Measurements from ENCODE around the gene ENOX2.

ENOX2 gene

DNA sequence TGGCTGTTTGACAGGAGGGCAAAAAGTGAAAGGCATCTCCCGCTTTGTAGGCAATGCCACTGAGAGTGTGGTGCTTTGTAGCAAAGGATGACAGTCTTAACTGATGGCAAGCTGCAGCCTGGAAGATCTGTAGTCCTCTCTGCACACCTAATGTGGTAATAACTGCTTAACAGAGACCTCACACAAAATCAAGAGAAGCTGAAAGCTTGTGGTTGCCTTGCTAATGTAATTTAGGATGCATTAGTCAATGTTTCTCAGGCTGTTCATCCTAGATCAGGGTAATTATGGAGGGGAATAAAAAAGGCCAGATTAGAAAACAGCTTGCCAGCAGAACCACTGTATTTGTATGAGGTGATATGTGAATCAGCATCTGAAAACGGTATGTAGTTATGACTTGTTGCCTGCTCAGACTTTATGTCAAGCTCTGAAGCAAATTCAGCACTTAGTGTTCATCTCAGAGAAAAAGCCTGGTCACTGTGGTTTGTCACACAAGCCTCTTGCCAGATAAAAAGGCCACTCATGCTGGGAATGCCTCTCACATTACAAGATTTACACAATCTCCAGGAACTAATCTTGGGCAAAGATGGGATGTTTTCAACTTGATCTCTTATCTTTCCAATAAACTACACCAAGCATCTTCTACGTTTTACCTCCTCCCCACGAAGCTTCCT, 130.8 kb downstream of the ENOX2 start:
- Histone ChIP-seq H3K36me3 (ENCODE audit: control insufficient read depth, insufficient read depth, low read length) (no peaks in the 10 kb centered on the region), H3K4me1 (ENCODE audit: control insufficient read depth, insufficient read depth, low read length) (no peaks in the 10 kb centered on the region), H3K27me3 (ENCODE audit: control insufficient read depth, insufficient read depth, low read length, poor library complexity, severe bottlenecking) (no peaks in the 10 kb centered on the region), H3K9me3 (ENCODE audit: control insufficient read depth, low read length) (no peaks in the 10 kb centered on the region), H3K27ac (ENCODE audit: insufficient read depth, low read depth, low read length, poor library complexity, severe bottlenecking) (no peak overlapping the region), H3K4me3 (ENCODE audit: insufficient read depth, low read depth, low read length) (no peak overlapping the region)
- 79 to 83% methylated on average over 4 of the region's 4 CpGs for WGBS, 2 experiments

DNA sequence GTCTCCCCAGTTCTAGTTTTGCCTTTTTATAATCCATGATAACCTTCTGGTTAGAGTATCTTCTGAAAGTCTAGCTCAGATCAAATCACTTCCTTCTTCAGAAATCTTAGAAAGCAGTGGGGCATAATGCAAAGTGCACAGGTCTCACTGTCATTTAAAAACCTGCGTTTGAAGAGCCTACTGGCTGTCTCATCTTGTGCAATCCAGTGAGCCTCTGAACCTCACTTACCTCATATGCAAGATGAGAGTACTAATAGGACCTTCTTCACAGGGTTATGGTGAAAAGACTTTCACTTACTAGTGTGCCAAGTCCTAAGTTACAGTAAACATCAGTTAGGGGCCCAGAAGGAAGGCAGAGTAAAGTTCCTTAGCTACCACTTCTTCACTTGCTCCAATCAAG, 131.4 kb downstream of the ENOX2 start:
- 77 to 83% methylated on average over 1 of the region's 1 CpG for WGBS, 2 experiments
- H3K4me3 ChIP-seq (ENCODE audit: insufficient read depth, low read depth, low read length) = no peak overlapping the region
- H3K4me1 ChIP-seq (ENCODE audit: control insufficient read depth, insufficient read depth, low read length) = no peaks in the 10 kb centered on the region
- H3K36me3 ChIP-seq (ENCODE audit: control insufficient read depth, insufficient read depth, low read length) = no peaks in the 10 kb centered on the region
- H3K9me3 ChIP-seq (ENCODE audit: control insufficient read depth, low read length) = no peaks in the 10 kb centered on the region
- no peak overlapping the region for H3K27ac ChIP-seq (ENCODE audit: insufficient read depth, low read depth, low read length, poor library complexity, severe bottlenecking)
- no peaks in the 10 kb centered on the region for H3K27me3 ChIP-seq (ENCODE audit: control insufficient read depth, insufficient read depth, low read length, poor library complexity, severe bottlenecking)

DNA sequence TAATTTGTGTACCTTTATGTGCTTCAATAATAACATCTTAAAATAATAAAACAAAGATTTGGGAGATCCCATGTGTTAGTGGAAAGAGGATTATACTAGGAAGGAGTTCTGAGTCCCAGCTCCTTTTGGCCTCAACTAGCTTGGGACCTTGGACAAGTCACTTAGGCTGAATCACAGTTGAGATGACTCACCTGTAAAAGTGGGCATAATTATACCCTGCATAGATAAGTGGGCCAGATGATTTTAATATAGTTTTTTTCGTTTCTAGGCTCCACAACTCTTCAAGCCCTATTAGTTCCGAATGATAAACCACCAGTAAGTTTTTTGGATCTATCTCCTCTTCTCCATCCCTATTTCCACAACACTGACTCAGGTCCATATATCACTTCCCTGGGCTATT, 131.8 kb downstream of the ENOX2 start:
- WGBS, 2 experiments = 93 to 97% methylated on average over 2 of the region's 2 CpGs
- no peak overlapping the region for H3K27ac ChIP-seq (ENCODE audit: insufficient read depth, low read depth, low read length, poor library complexity, severe bottlenecking)
- H3K36me3 ChIP-seq (ENCODE audit: control insufficient read depth, insufficient read depth, low read length) = no peaks in the 10 kb centered on the region
- H3K4me3 ChIP-seq (ENCODE audit: insufficient read depth, low read depth, low read length) = no peak overlapping the region
- H3K9me3 ChIP-seq (ENCODE audit: control insufficient read depth, low read length) = no peaks in the 10 kb centered on the region
- no peaks in the 10 kb centered on the region for H3K4me1 ChIP-seq (ENCODE audit: control insufficient read depth, insufficient read depth, low read length)
- H3K27me3 ChIP-seq (ENCODE audit: control insufficient read depth, insufficient read depth, low read length, poor library complexity, severe bottlenecking) = no peaks in the 10 kb centered on the region

GRCh38 chrX:130770615-130771014, 132.4 kb downstream of the ENOX2 start:
- Histone ChIP-seq H3K4me3 (ENCODE audit: insufficient read depth, low read depth, low read length) (no peak overlapping the region), H3K27ac (ENCODE audit: insufficient read depth, low read depth, low read length, poor library complexity, severe bottlenecking) (no peak overlapping the region), H3K27me3 (ENCODE audit: control insufficient read depth, insufficient read depth, low read length, poor library complexity, severe bottlenecking) (no peaks in the 10 kb centered on the region)

GRCh38 chrX:130769835-130770234, 133.2 kb downstream of the ENOX2 start:
- no peaks in the 10 kb centered on the region for H3K9me3 ChIP-seq (ENCODE audit: control insufficient read depth, low read length)
- no peak overlapping the region for H3K4me3 ChIP-seq (ENCODE audit: insufficient read depth, low read depth, low read length)
- H3K27me3 ChIP-seq (ENCODE audit: control insufficient read depth, insufficient read depth, low read length, poor library complexity, severe bottlenecking) = no peaks in the 10 kb centered on the region
- H3K27ac ChIP-seq (ENCODE audit: insufficient read depth, low read depth, low read length, poor library complexity, severe bottlenecking) = no peak overlapping the region
- 94 to 97% methylated on average over 3 to 4 of the region's 4 CpGs for WGBS, 2 experiments
- no peaks in the 10 kb centered on the region for H3K36me3 ChIP-seq (ENCODE audit: control insufficient read depth, insufficient read depth, low read length)
- no peaks in the 10 kb centered on the region for H3K4me1 ChIP-seq (ENCODE audit: control insufficient read depth, insufficient read depth, low read length)

More at GRCh38 chrX:130770615-130771014, 132.4 kb downstream of the ENOX2 start:
- no peaks in the 10 kb centered on the region for H3K4me1 ChIP-seq (ENCODE audit: control insufficient read depth, insufficient read depth, low read length)
- no peaks in the 10 kb centered on the region for H3K36me3 ChIP-seq (ENCODE audit: control insufficient read depth, insufficient read depth, low read length)
- 93 to 96% methylated on average over 3 of the region's 3 CpGs for WGBS, 2 experiments
- no peaks in the 10 kb centered on the region for H3K9me3 ChIP-seq (ENCODE audit: control insufficient read depth, low read length)

GRCh38 chrX:130758072-130758471, 144.9 kb downstream of the ENOX2 start:
- Histone ChIP-seq H3K4me3 (ENCODE audit: insufficient read depth, low read depth, low read length) (no peak overlapping the region), H3K27ac (ENCODE audit: insufficient read depth, low read depth, low read length, poor library complexity, severe bottlenecking) (no peak overlapping the region), H3K36me3 (ENCODE audit: control insufficient read depth, insufficient read depth, low read length) (no peaks in the 10 kb centered on the region), H3K9me3 (ENCODE audit: control insufficient read depth, low read length) (no peaks in the 10 kb centered on the region), H3K4me1 (ENCODE audit: control insufficient read depth, insufficient read depth, low read length) (no peaks in the 10 kb centered on the region), H3K27me3 (ENCODE audit: control insufficient read depth, insufficient read depth, low read length, poor library complexity, severe bottlenecking) (no peaks in the 10 kb centered on the region)
- WGBS, 2 experiments = 100% methylated on average over 1 of the region's 1 CpG; no CpG with 5 or more reads in 1 of the 2 experiments

DNA sequence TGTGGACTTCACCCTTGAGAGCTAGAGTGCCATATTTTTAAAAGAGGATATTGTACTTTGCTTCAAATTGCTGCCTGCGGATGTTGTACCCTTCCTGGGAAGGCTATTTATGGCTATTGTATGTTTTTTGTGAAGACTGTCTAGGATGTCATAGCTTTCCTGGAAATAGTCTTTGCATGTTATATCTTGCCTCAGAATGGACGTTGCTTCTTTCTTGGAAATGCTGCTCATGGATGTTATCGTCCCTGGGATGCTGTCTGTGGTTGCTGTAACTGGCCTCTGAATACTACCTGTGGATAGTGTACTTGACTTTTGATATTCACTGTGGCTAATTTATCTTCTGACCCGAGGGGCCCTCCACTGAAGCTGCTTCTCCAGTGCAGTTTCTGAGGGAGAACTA, 146.8 kb downstream of the ENOX2 start:
- Histone ChIP-seq H3K36me3 (ENCODE audit: control insufficient read depth, insufficient read depth, low read length) (no peaks in the 10 kb centered on the region), H3K27me3 (ENCODE audit: control insufficient read depth, insufficient read depth, low read length, poor library complexity, severe bottlenecking) (no peaks in the 10 kb centered on the region), H3K27ac (ENCODE audit: insufficient read depth, low read depth, low read length, poor library complexity, severe bottlenecking) (no peak overlapping the region), H3K9me3 (ENCODE audit: control insufficient read depth, low read length) (no peaks in the 10 kb centered on the region), H3K4me1 (ENCODE audit: control insufficient read depth, insufficient read depth, low read length) (no peaks in the 10 kb centered on the region), H3K4me3 (ENCODE audit: insufficient read depth, low read depth, low read length) (no peak overlapping the region)
- WGBS, 2 experiments = 96 to 98% methylated on average over 4 of the region's 4 CpGs

DNA sequence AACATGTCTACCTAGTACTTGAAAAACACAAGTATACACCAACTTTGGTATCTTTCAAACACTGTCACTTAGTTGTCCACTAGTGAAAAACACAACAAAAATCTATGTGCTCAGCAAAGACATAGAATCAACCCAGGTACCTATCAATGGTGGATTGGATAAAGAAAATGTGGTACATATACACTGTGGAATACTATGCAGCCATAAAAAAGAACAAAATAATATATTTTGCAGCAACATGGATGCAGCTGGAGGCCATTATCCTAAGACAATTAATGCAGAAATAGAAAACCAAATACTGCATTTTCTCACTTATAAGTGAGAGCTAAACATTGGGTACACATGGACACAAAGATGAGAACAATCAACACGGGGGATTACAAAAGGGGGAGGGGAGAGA, 148.7 kb downstream of the ENOX2 start:
- H3K4me3 ChIP-seq (ENCODE audit: insufficient read depth, low read depth, low read length) = no peak overlapping the region
- no peaks in the 10 kb centered on the region for H3K9me3 ChIP-seq (ENCODE audit: control insufficient read depth, low read length)
- no peaks in the 10 kb centered on the region for H3K36me3 ChIP-seq (ENCODE audit: control insufficient read depth, insufficient read depth, low read length)
- no peak overlapping the region for H3K27ac ChIP-seq (ENCODE audit: insufficient read depth, low read depth, low read length, poor library complexity, severe bottlenecking)
- H3K27me3 ChIP-seq (ENCODE audit: control insufficient read depth, insufficient read depth, low read length, poor library complexity, severe bottlenecking) = no peaks in the 10 kb centered on the region
- 80 to 100% methylated on average over 1 of the region's 1 CpG for WGBS, 2 experiments
- H3K4me1 ChIP-seq (ENCODE audit: control insufficient read depth, insufficient read depth, low read length) = no peaks in the 10 kb centered on the region

DNA sequence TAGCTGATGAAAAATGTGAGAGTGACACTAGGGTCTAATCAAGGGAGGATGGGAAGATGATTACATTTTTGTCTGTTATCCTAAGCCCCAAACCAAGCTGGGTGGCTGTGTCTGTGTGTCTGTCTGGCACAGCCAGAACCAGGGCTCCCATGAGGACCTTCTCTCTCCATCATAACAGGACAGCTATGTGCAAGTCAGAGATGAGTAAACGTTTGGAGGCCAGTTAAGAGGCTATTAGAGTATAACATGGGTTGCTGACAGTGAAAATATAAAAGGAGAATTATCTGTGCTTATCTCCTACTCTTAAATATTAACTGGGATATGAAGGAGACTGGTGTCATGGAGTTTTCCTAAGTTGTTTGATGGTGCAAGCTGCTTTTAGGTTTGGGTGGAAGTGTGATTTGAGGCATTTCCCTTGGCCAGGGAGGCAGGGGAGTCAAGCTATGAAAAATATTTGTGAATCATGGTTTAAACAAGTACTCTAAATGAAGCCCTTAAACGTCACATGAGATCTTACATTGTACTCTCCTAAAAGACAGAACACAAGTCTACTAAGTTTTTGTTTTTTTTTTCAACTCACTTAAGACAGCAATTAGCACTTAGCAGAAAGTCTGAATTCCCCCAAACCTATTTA, 156.2 kb downstream of the ENOX2 start:
- Histone ChIP-seq H3K4me3 (ENCODE audit: insufficient read depth, low read depth, low read length) (no peak overlapping the region), H3K27ac (ENCODE audit: insufficient read depth, low read depth, low read length, poor library complexity, severe bottlenecking) (no peak overlapping the region), H3K4me1 (ENCODE audit: control insufficient read depth, insufficient read depth, low read length) (peaks cover under 1% of the 10 kb centered on the region), H3K27me3 (ENCODE audit: control insufficient read depth, insufficient read depth, low read length, poor library complexity, severe bottlenecking) (no peaks in the 10 kb centered on the region), H3K9me3 (ENCODE audit: control insufficient read depth, low read length) (no peaks in the 10 kb centered on the region), H3K36me3 (ENCODE audit: control insufficient read depth, insufficient read depth, low read length) (no peaks in the 10 kb centered on the region)
- 92% methylated on average over 2 of the region's 2 CpGs; no CpG with 5 or more reads in 1 of the 2 experiments for WGBS, 2 experiments

DNA sequence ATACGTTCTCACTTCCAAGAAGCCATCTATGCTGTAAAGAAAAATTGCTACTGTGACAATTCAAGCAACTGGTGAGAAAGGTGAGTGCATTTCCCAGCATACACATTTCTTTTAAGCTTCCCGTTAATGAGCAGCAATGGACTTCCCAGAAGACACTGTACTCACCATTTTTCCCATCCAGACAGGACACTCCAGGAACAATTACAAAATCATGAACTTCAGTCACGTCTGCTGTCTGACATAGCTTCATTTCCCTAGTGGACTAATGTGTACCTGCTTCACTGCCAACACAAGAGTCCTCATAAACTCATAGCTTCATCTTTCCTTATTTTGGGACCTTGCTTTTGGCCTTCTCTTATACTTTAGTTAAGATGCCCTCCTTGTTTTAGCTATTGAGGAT, 156.9 kb downstream of the ENOX2 start:
- Histone ChIP-seq H3K4me3 (ENCODE audit: insufficient read depth, low read depth, low read length) (no peak overlapping the region), H3K27me3 (ENCODE audit: control insufficient read depth, insufficient read depth, low read length, poor library complexity, severe bottlenecking) (no peaks in the 10 kb centered on the region), H3K27ac (ENCODE audit: insufficient read depth, low read depth, low read length, poor library complexity, severe bottlenecking) (no peak overlapping the region), H3K36me3 (ENCODE audit: control insufficient read depth, insufficient read depth, low read length) (no peaks in the 10 kb centered on the region), H3K9me3 (ENCODE audit: control insufficient read depth, low read length) (no peaks in the 10 kb centered on the region), H3K4me1 (ENCODE audit: control insufficient read depth, insufficient read depth, low read length) (peaks cover 6% of the 10 kb centered on the region)
- WGBS, 2 experiments = 90 to 93% methylated on average over 3 of the region's 3 CpGs

All from ectodermal cell (in vitro differentiated cells).